Right cardiac atrium (tissue), 5 donors: ENCODE results near the gene SHISAL2B. TPM values are rescaled to one million over a fixed set of nuclear protein-coding genes. Genes with fewer than 3 reads are reported as not detected.
"Not testable (repeated sequence)": the region's sequence is repeated elsewhere in the genome, so short reads cannot be mapped to it uniquely, and the experiment has no call there.

Experiments
- ATAC-seq, 2 donors: fragments of 200-7000 bp; cut with Tn5 transposase; one replicate each; pipeline versions ENCODE4 v1.8.0 to v1.9.1; 2020; ENCODE audit warnings: moderate library complexity in 2 of 2, mild to moderate bottlenecking in 1 of 2
- DNase-seq, 3 donors: peaks; one replicate each; pipeline ENCODE4 v3.0.0-alpha.2; 2020
- H3K27ac ChIP-seq: one replicate; pipeline ENCODE4 v1.5.1; 2013; ENCODE audit warnings: mild to moderate bottlenecking, low read length, control low read depth, moderate library complexity
- H3K27me3 ChIP-seq: one replicate; pipeline ENCODE4 v1.6.1; 2013; ENCODE audit not compliant: control insufficient read depth, insufficient read depth
- H3K4me1 ChIP-seq: one replicate; pipeline ENCODE4 v1.6.1; 2013; ENCODE audit warnings: low read length; ENCODE audit not compliant: control insufficient read depth, insufficient read depth
- H3K4me3 ChIP-seq: one replicate; pipeline ENCODE4 v1.5.1; 2013; ENCODE audit warnings: low read length, control low read depth
- H3K9me3 ChIP-seq: one replicate; pipeline ENCODE4 v1.6.1; 2013; ENCODE audit warnings: low read length; ENCODE audit not compliant: control insufficient read depth
- WGBS: extraction: QIAGEN DNeasy Blood & Tissue Kit; methylation state at CpG from one replicate; pipeline ENCODE4 v1.1.7; 2013; 5-methylcytosine and 5-hydroxymethylcytosine counted together
- intact Hi-C, 4 donors: fragments of 100-400 bp; cut with DNase I; formaldehyde crosslinking; loops; one replicate each; pipeline versions ENCODE4 v1.11.0 to v1.14.0; 2022 to 2023
- polyA plus RNA-seq: library from polyadenylated mRNA; stranded (reverse); fragments of 200-250 nt; gene quantifications from one replicate; pipeline ENCODE4 v1.2.3, GENCODE V29; 2013
- total RNA-seq, 4 donors: library from RNA; stranded (reverse); fragmentation: NEBNext Ultra II Directional; extraction: Animal tissue kit (Norgen Biotek cat#: 25700); gene quantifications; one replicate each; pipeline ENCODE4 v1.2.1, GENCODE V29; 2021
- donor health status: healthy with polysubstance abuse.
- donor health status: DM: no; HTN: yes; CAD: no.
- donor health status: DM: no; HTN: no; CAD: no.
- donor health status: DM: no; HTN: yes; CAD: no; lungs with severe emphysema.
- donor health status: DM: yes; HTN: yes; CAD: no.

SHISAL2B gene
- total and polyA plus RNA-seq, 5 donors: not detected

GRCh38 chr5:64696414-64696813, 6.1 kb downstream of the SHISAL2B start:
- DNase-seq, H3K4me1 ChIP-seq, H3K9me3 ChIP-seq, H3K27me3 ChIP-seq, H3K27ac ChIP-seq, H3K4me3 ChIP-seq, ATAC-seq, intact Hi-C loops: not testable (repeated sequence)
- 88% methylated on average over 7 of the region's 7 CpGs for WGBS

- intact Hi-C loops: no loop called here
- ATAC-seq (no peak), DNase-seq (no peak)
- Histone ChIP-seq H3K4me3 (no peak overlapping the region), H3K9me3 (no peaks in the 10 kb centered on the region), H3K27ac (no peak overlapping the region), H3K27me3 (no peaks in the 10 kb centered on the region), H3K4me1 (no peaks in the 10 kb centered on the region)
- WGBS: 81% methylated on average over 4 of the region's 4 CpGs
Measured at GRCh38 chr5:64700765-64701164, 10.5 kb downstream of the SHISAL2B start.

GRCh38 chr5:64706074-64706473, 15.8 kb downstream of the SHISAL2B start:
- 28% methylated on average over 2 of the region's 2 CpGs for WGBS
- intact Hi-C loops, H3K27me3 ChIP-seq, H3K4me1 ChIP-seq, H3K27ac ChIP-seq, H3K9me3 ChIP-seq, ATAC-seq, H3K4me3 ChIP-seq, DNase-seq: not testable (repeated sequence)

GRCh38 chr5:64707191-64707590, 16.9 kb downstream of the SHISAL2B start:
- intact Hi-C loops: no loop called here
- Histone ChIP-seq H3K9me3 (no peaks in the 10 kb centered on the region), H3K27ac (no peak overlapping the region), H3K4me3 (no peak overlapping the region), H3K27me3 (no peaks in the 10 kb centered on the region), H3K4me1 (no peaks in the 10 kb centered on the region)
- WGBS: 74% methylated on average over 2 of the region's 2 CpGs
- DNase-seq: no peak
- ATAC-seq: no peak

GRCh38 chr5:64714495-64714894, 24.2 kb downstream of the SHISAL2B start:
- H3K27me3 ChIP-seq, intact Hi-C loops, H3K27ac ChIP-seq, ATAC-seq, H3K4me3 ChIP-seq, H3K9me3 ChIP-seq, DNase-seq, H3K4me1 ChIP-seq: not testable (repeated sequence)
- WGBS: 87% methylated on average over 12 of the region's 16 CpGs

- no peak for DNase-seq
- 96% methylated on average over 3 of the region's 3 CpGs for whole genome bisulfite sequencing
- no peak overlapping the region for H3K27ac ChIP-seq
- no peaks in the 10 kb centered on the region for H3K4me1 ChIP-seq
- ATAC-seq: no peak
- intact Hi-C loops: no loop called here
- H3K27me3 ChIP-seq: no peaks in the 10 kb centered on the region
- no peak overlapping the region for H3K4me3 ChIP-seq
- no peaks in the 10 kb centered on the region for H3K9me3 ChIP-seq
Measured at GRCh38 chr5:64722588-64722987, 32.3 kb downstream of the SHISAL2B start.

GRCh38 chr5:64727150-64727549, 36.8 kb downstream of the SHISAL2B start:
- ATAC-seq (no peak), DNase-seq (no peak)
- intact Hi-C loops: no loop called here
- no peaks in the 10 kb centered on the region for H3K27me3 ChIP-seq
- H3K9me3 ChIP-seq: no peaks in the 10 kb centered on the region
- no peak overlapping the region for H3K27ac ChIP-seq
- H3K4me3 ChIP-seq: no peak overlapping the region
- WGBS: 93% methylated on average over 2 of the region's 2 CpGs
- no peaks in the 10 kb centered on the region for H3K4me1 ChIP-seq

- Histone ChIP-seq H3K27me3 (no peaks in the 10 kb centered on the region), H3K27ac (no peak overlapping the region), H3K4me3 (no peak overlapping the region), H3K4me1 (no peaks in the 10 kb centered on the region), H3K9me3 (no peaks in the 10 kb centered on the region)
- no peak for ATAC-seq
- DNase-seq: no peak
- WGBS: 93% methylated on average over 1 of the region's 1 CpG
- intact Hi-C loops: no loop called here
Measured at GRCh38 chr5:64742411-64742810, 52.1 kb downstream of the SHISAL2B start.

GRCh38 chr5:64742821-64743220, 52.5 kb downstream of the SHISAL2B start:
- ATAC-seq: no peak
- Histone ChIP-seq H3K4me3 (no peak overlapping the region), H3K27ac (no peak overlapping the region), H3K27me3 (no peaks in the 10 kb centered on the region), H3K9me3 (no peaks in the 10 kb centered on the region), H3K4me1 (no peaks in the 10 kb centered on the region)
- no peak for DNase-seq
- intact Hi-C loops: no loop called here

- Histone ChIP-seq H3K9me3 (no peaks in the 10 kb centered on the region), H3K4me1 (no peaks in the 10 kb centered on the region), H3K27me3 (no peaks in the 10 kb centered on the region), H3K27ac (no peak overlapping the region), H3K4me3 (no peak overlapping the region)
- intact Hi-C loops: no loop called here
- no peak for DNase-seq
- no peak for ATAC-seq
- WGBS: 97% methylated on average over 1 of the region's 1 CpG
Measured at GRCh38 chr5:64744914-64745313, 54.6 kb downstream of the SHISAL2B start.

- DNase-seq (no peak), ATAC-seq (no peak)
- H3K27ac ChIP-seq: no peak overlapping the region
- H3K9me3 ChIP-seq: no peaks in the 10 kb centered on the region
- no peaks in the 10 kb centered on the region for H3K4me1 ChIP-seq
- 94% methylated on average over 1 of the region's 1 CpG for WGBS
- H3K4me3 ChIP-seq: no peak overlapping the region
- no peaks in the 10 kb centered on the region for H3K27me3 ChIP-seq
- intact Hi-C loops: no loop called here
Measured at GRCh38 chr5:64746446-64746845, 56.1 kb downstream of the SHISAL2B start.

GRCh38 chr5:64749385-64749784, 59.1 kb downstream of the SHISAL2B start:
- Histone ChIP-seq H3K4me1 (no peaks in the 10 kb centered on the region), H3K27ac (no peak overlapping the region), H3K4me3 (no peak overlapping the region), H3K27me3 (no peaks in the 10 kb centered on the region), H3K9me3 (no peaks in the 10 kb centered on the region)
- WGBS: 93% methylated on average over 4 of the region's 4 CpGs
- ATAC-seq (no peak), DNase-seq (no peak)
- intact Hi-C loops: no loop called here
